NOMO-1 treated with dmso at 0.1 percent for 144 hours (cell line): ENCODE data around the gene ALX4.

Source experiments
- DNase-seq: peaks from one replicate; lab custom pipeline; 2025; ENCODE audit not compliant: unreplicated experiment; lab: John Stamatoyannopoulos, UW

ALX4 gene

GRCh38 chr11:44246726-44247125 is 63.2 kb downstream of the ALX4 start:
- no peak for DNase-seq

DNA sequence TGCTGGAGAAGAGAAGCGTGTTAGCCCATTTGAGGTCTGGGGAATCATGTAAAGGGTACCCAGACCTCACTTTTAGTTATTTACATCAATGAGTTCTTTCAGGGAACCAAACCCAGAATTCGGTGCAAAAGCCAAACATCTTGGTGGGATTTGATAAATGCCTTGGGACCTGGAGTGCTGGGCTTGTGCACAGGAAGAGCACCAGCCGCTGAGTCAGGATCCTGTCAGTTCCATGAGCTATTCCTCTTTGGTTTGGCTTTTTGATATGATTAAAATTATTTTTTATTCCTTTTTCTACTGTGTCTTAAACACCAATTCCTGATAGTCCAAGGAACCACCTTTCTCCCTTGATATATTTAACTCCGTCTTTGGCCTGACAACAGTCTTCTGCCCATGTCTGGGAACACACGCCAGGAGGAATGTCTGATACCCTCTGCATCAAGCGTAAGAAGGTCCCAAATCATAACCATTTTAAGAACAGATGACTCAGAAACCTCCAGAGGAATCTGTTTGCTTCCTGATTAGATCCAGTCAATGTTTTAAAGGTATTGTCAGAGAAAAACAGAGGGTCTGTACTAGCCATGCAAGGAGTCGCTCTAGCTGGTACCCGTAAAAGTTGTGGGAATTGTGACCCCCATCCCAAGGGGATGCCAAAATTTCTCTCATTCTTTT is 65.2 kb downstream of the ALX4 start:
- DNase-seq: no peak

- DNase-seq: no peak
Measured at GRCh38 chr11:44243595-44244343, 66.2 kb downstream of the ALX4 start.

- DNase-seq: no peak
Measured at GRCh38 chr11:44243086-44243485, 66.9 kb downstream of the ALX4 start.

- no peak for DNase-seq
Measured at GRCh38 chr11:44241851-44242250, 68.1 kb downstream of the ALX4 start.

DNA sequence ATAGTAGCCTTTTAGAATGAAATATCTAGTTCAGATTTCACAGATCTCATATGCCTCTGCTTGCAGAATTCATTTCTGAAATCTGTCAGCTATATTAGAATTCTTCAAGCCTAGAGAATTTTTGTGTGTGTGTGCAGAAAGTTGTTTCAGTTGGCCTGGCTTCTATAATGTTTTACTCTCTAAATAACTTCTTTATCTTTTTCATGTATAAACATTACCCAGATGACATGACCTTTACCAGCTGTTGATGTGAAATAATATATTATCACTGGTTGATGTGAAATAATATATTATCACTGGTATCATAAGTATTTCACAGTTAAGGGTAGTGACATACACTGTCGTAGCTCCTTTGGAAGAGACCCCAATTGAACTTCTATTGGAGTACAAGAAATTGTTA is 72.8 kb downstream of the ALX4 start:
- DNase-seq: no peak

GRCh38 chr11:44236296-44236695 is 73.6 kb downstream of the ALX4 start:
- DNase-seq: no peak

DNA sequence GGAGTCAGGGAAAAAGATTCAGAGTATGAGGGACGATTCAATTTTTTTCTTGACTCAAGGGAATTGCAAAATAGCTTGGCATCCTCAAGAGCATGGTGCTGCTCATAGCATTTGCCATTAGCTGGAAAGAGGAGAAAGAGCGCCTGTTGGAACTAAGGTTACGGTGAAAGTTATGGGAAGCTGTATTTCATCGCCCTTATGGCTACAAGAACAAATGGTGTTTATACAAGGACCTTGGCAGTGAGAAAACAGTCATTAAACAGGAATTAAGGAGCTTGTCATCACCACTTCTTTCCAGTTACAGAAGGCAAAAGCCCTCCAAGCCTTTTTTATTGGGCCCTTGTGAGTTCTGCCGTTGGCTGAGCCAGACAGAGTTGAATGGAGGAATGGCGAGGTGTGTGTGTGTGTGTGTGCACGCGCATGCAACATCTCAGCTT is 74.2 kb downstream of the ALX4 start:
- DNase-seq: no peak

- DNase-seq: no peak
Measured at GRCh38 chr11:44229624-44230023, 80.3 kb downstream of the ALX4 start.

- DNase-seq: no peak
Measured at GRCh38 chr11:44229098-44229497, 80.8 kb downstream of the ALX4 start.

GRCh38 chr11:44228379-44228778 is 81.6 kb downstream of the ALX4 start:
- DNase-seq: no peak

GRCh38 chr11:44226945-44227344 is 83.0 kb downstream of the ALX4 start:
- no peak for DNase-seq

GRCh38 chr11:44226490-44226889 is 83.4 kb downstream of the ALX4 start:
- no peak for DNase-seq

- DNase-seq: no peak
Measured at GRCh38 chr11:44224867-44225501, 85.0 kb downstream of the ALX4 start.

GRCh38 chr11:44223238-44223637 is 86.7 kb downstream of the ALX4 start:
- DNase-seq: no peak

DNA sequence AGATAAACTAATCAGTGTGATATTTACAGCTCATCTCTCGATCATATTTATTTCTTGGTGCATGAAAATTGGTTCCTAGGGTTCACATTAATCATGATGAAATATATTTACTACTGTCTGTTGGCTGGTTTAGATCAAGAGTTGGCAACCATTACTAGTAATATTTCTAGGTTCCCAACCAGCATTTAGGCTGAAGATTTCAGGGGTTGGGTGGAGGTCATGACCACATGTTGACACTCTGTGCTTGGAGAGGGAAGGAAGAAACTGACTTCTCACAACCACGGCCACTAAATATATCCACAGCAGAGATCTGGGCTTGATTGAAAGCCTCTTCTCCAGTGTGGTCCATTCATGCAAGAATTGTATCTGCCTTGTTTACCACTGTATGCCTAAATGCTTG is 87.9 kb downstream of the ALX4 start:
- DNase-seq: no peak

GRCh38 chr11:44221456-44221855 is 88.5 kb downstream of the ALX4 start:
- no peak for DNase-seq

- no peak for DNase-seq
Measured at GRCh38 chr11:44219830-44220796, 89.8 kb downstream of the ALX4 start.

- no peak for DNase-seq
Measured at GRCh38 chr11:44217432-44217831, 92.5 kb downstream of the ALX4 start.

- no peak for DNase-seq
Measured at GRCh38 chr11:44213148-44213547, 96.8 kb downstream of the ALX4 start.

- DNase-seq: no peak
Measured at GRCh38 chr11:44212128-44212527, 97.8 kb downstream of the ALX4 start.
